Epithelial cell of esophagus (primary cell): ENCODE measurements around the gene ECE1.
"Not testable (repeated sequence)": the region's sequence is repeated elsewhere in the genome, so short reads cannot be mapped to it uniquely, and the experiment has no call there.

ENCODE experiments used
- DNase-seq: peaks from one replicate; pipeline ENCODE4 v3.0.0; 2010; ENCODE audit warnings: low read depth
- H3K4me3 ChIP-seq: 2 replicates; pipeline ENCODE4 v1.5.1; 2011; ENCODE audit warnings: mild to moderate bottlenecking, low read length, control low read depth
- CTCF ChIP-seq: IDR thresholded peaks from 2 replicates; pipeline ENCODE4 v1.5.1; 2011; ENCODE audit warnings: low read depth, mild to moderate bottlenecking, low read length, control low read depth, inconsistent platforms; ENCODE audit not compliant: insufficient read depth; ENCODE audit errors: missing control alignments

ECE1 gene

GRCh38 chr1:21174654-21175323, 115.5 kb downstream of the ECE1 start:
- no peak for TF ChIP-seq CTCF
- DNase-seq, result peak; percentile 73
- peak overlapping the region; percentile 78 for H3K4me3 ChIP-seq

- no peak for DNase-seq
- no peak for TF ChIP-seq CTCF
- H3K4me3 ChIP-seq, result peak overlapping the region; percentile 78
Observed at GRCh38 chr1:21174230-21174629, 116.0 kb downstream of the ECE1 start.

GRCh38 chr1:21173096-21173495, 117.2 kb downstream of the ECE1 start:
- not testable (repeated sequence) for DNase-seq, H3K4me3 ChIP-seq

- not testable (repeated sequence) for DNase-seq, H3K4me3 ChIP-seq
Observed at GRCh38 chr1:21170837-21171236, 119.4 kb downstream of the ECE1 start.

GRCh38 chr1:21168444-21168843, 121.8 kb downstream of the ECE1 start:
- DNase-seq, result no peak
- TF ChIP-seq CTCF, result no peak
- H3K4me3 ChIP-seq, result no peak overlapping the region
